ENCODE measurements around the gene TOR2A. TPM values are rescaled to one million over a fixed set of nuclear protein-coding genes. Genes with fewer than 3 reads are reported as not detected.

The TOR2A gene
- polyA plus RNA-seq, 3 donors: 57.4 to 63.8 (median 60.0) TPM

GRCh38 chr9:127683723-127684122, 51.4 kb downstream of the TOR2A start:
- no peak overlapping the region for H2AFZ ChIP-seq (ENCODE audit: insufficient read depth, low read depth, low read length, poor library complexity, severe bottlenecking)
- no peaks in the 10 kb centered on the region for H3K36me3 Mint-ChIP-seq
- H3K4me3 Mint-ChIP-seq: no peak overlapping the region
- H3K9ac ChIP-seq (ENCODE audit: insufficient read depth, low read length, poor library complexity, severe bottlenecking): no peak overlapping the region
- TF ChIP-seq CTCF (IDR thresholded peaks at IDR 0.05): no peak
- H3K4me1 Mint-ChIP-seq: no peaks in the 10 kb centered on the region
- H4K20me1 ChIP-seq (ENCODE audit: insufficient read depth, low read length): no peaks in the 10 kb centered on the region
- 100% methylated on average over 2 of the region's 5 CpGs for WGBS (ENCODE audit: insufficient coverage)
- H3K9me3 ChIP-seq (replicated peaks in 1 of 2; ENCODE audit: control insufficient read depth in 1 of 2, insufficient read depth in 1 of 2, low read length in 2 of 2): no peaks in the 10 kb centered on the region
- no peak for DNase-seq
- no peaks in the 10 kb centered on the region for H3K36me3 ChIP-seq (replicated peaks in 1 of 2; ENCODE audit: control insufficient read depth in 1 of 2, insufficient read depth in 2 of 2, low read length in 2 of 2)
- intact Hi-C loops (cut with micrococcal nuclease): no loop called here
- H3K9me3 Mint-ChIP-seq: no peaks in the 10 kb centered on the region
- H3K27ac ChIP-seq (ENCODE audit: low read depth in 1 of 2, low read length in 2 of 2): no peak overlapping the region
- H3K4me3 ChIP-seq (replicated peaks in 1 of 3; ENCODE audit: low read depth in 2 of 3, low read length in 3 of 3): no peak overlapping the region
- no peak overlapping the region for H3K27ac Mint-ChIP-seq
- H3K4me2 ChIP-seq (replicated peaks; ENCODE audit: extremely low read depth, low read length, poor library complexity, severe bottlenecking): no peak overlapping the region
- H3K27me3 Mint-ChIP-seq (ENCODE audit: low read depth in 3 of 3): peaks cover 0 to 7% (median 2%) of the 10 kb centered on the region in 3 donors
- H3K4me1 ChIP-seq (ENCODE audit: control insufficient read depth in 1 of 2, insufficient read depth in 2 of 2, low read length in 2 of 2): no peaks in the 10 kb centered on the region
- no peaks in the 10 kb centered on the region for H3K79me2 ChIP-seq (ENCODE audit: insufficient read depth, low read length)
- no peaks in the 10 kb centered on the region for H3K27me3 ChIP-seq (ENCODE audit: control insufficient read depth in 2 of 2, insufficient read depth in 2 of 2, low read length in 2 of 2)

- Histone ChIP-seq H3K79me2 (ENCODE audit: insufficient read depth, low read length) (no peaks in the 10 kb centered on the region), H3K4me1 (ENCODE audit: control insufficient read depth in 1 of 2, insufficient read depth in 2 of 2, low read length in 2 of 2) (no peaks in the 10 kb centered on the region), H3K4me2 (replicated peaks; ENCODE audit: extremely low read depth, low read length, poor library complexity, severe bottlenecking) (no peak overlapping the region), H3K9ac (ENCODE audit: insufficient read depth, low read length, poor library complexity, severe bottlenecking) (no peak overlapping the region), H3K4me3 (replicated peaks in 1 of 3; ENCODE audit: low read depth in 2 of 3, low read length in 3 of 3) (no peak overlapping the region), H4K20me1 (ENCODE audit: insufficient read depth, low read length) (no peaks in the 10 kb centered on the region), H2AFZ (ENCODE audit: insufficient read depth, low read depth, low read length, poor library complexity, severe bottlenecking) (no peak overlapping the region), H3K27me3 (ENCODE audit: control insufficient read depth in 2 of 2, insufficient read depth in 2 of 2, low read length in 2 of 2) (no peaks in the 10 kb centered on the region), H3K27ac (ENCODE audit: low read depth in 1 of 2, low read length in 2 of 2) (no peak overlapping the region), H3K9me3 (replicated peaks in 1 of 2; ENCODE audit: control insufficient read depth in 1 of 2, insufficient read depth in 1 of 2, low read length in 2 of 2) (no peaks in the 10 kb centered on the region), H3K36me3 (replicated peaks in 1 of 2; ENCODE audit: control insufficient read depth in 1 of 2, insufficient read depth in 2 of 2, low read length in 2 of 2) (no peaks in the 10 kb centered on the region)
- no peak for TF ChIP-seq CTCF (IDR thresholded peaks at IDR 0.05)
- Mint-ChIP-seq H3K27me3 (ENCODE audit: low read depth in 3 of 3) (peaks cover 0 to 7% (median 2%) of the 10 kb centered on the region in 3 donors), H3K4me3 (no peak overlapping the region), H3K27ac (no peak overlapping the region), H3K9me3 (no peaks in the 10 kb centered on the region), H3K4me1 (no peaks in the 10 kb centered on the region), H3K36me3 (no peaks in the 10 kb centered on the region)
- no peak for DNase-seq
- WGBS (ENCODE audit: insufficient coverage): 97% methylated on average over 4 of the region's 23 CpGs
- intact Hi-C loops (cut with micrococcal nuclease): no loop called here
Measured at GRCh38 chr9:127682351-127683136, 52.5 kb downstream of the TOR2A start.

Other genes starting within 250 kb of the TOR2A start
- gene STXBP1, start 123.0 kb downstream of the TOR2A start, polyA plus RNA-seq: under 1 TPM in 2 of 3 donors, not detected in 1; 0.27 to 0.59 TPM
- gene CFAP157, start 28.3 kb downstream of the TOR2A start, polyA plus RNA-seq: under 1 TPM in 2 of 3 donors, not detected in 1; 0.06 to 0.09 TPM
- gene PTRH1, start 19.6 kb downstream of the TOR2A start, polyA plus RNA-seq: 10 to 100 TPM in 2 of 3 donors, 1 to 10 TPM in 1; 6.9 to 19.9 (median 19.5) TPM
- gene TTC16, start 19.2 kb downstream of the TOR2A start, polyA plus RNA-seq: under 1 TPM in 1 of 3 donors, not detected in 2; 0.04 TPM
- gene SH2D3C, start 43.4 kb upstream of the TOR2A start, polyA plus RNA-seq: 10 to 100 TPM; 11.5 to 47.3 (median 20.5) TPM
- gene CDK9, start 50.7 kb upstream of the TOR2A start, polyA plus RNA-seq: 100 to 1,000 TPM in 1 of 3 donors, 10 to 100 TPM in 2; 24.9 to 139 (median 26.4) TPM
- gene FPGS, start 67.6 kb upstream of the TOR2A start, polyA plus RNA-seq: 10 to 100 TPM; 21.3 to 28.5 (median 25.2) TPM
- 10 to 100 TPM; 15.7 to 26.0 (median 17.9) TPM for gene ENG, start 119.4 kb upstream of the TOR2A start, polyA plus RNA-seq
- 1 to 10 TPM in 1 of 3 donors, not detected in 2; 3.5 TPM for gene AK1, start 142.4 kb upstream of the TOR2A start, polyA plus RNA-seq
- gene ST6GALNAC6, start 164.3 kb upstream of the TOR2A start, polyA plus RNA-seq: 10 to 100 TPM in 2 of 3 donors, 1 to 10 TPM in 1; 8.2 to 14.4 (median 12.0) TPM
- 10 to 100 TPM in 2 of 3 donors, 1 to 10 TPM in 1; 8.9 to 14.0 (median 10.3) TPM for gene ST6GALNAC4, start 181.7 kb upstream of the TOR2A start, polyA plus RNA-seq
- under 1 TPM; 0.31 to 0.57 (median 0.39) TPM for gene PIP5KL1, start 195.5 kb upstream of the TOR2A start, polyA plus RNA-seq
- gene DPM2, start 202.6 kb upstream of the TOR2A start, polyA plus RNA-seq: 10 to 100 TPM; 22.4 to 28.7 (median 25.4) TPM
- gene EEIG1, start 245.7 kb upstream of the TOR2A start, polyA plus RNA-seq: 1 to 10 TPM in 2 of 3 donors, under 1 TPM in 1; 0.86 to 2.3 (median 2.1) TPM

Measured in CD14-positive monocyte (primary cell).